HuH-7.5 (cell line): Measurements from ENCODE around the gene TSPOAP1.

Experiments used
- DNase-seq: peaks from one replicate; pipeline ENCODE4 v3.0.0; 2011; ENCODE audit warnings: low spot score

The TSPOAP1 gene

GRCh38 chr17:58275417-58275816, 53.2 kb downstream of the TSPOAP1 start:
- DNase-seq = no peak

GRCh38 chr17:58273453-58274104, 55.0 kb downstream of the TSPOAP1 start:
- no peak for DNase-seq

- no peak for DNase-seq
Observed at GRCh38 chr17:58272367-58273280, 56.0 kb downstream of the TSPOAP1 start.

GRCh38 chr17:58271216-58271931, 57.2 kb downstream of the TSPOAP1 start:
- no peak for DNase-seq

- no peak for DNase-seq
Observed at GRCh38 chr17:58270476-58271215, 57.9 kb downstream of the TSPOAP1 start.

GRCh38 chr17:58269557-58270291, 58.9 kb downstream of the TSPOAP1 start:
- no peak for DNase-seq

GRCh38 chr17:58268774-58269556, 59.6 kb downstream of the TSPOAP1 start:
- no peak for DNase-seq

GRCh38 chr17:58268326-58268725, 60.3 kb downstream of the TSPOAP1 start:
- DNase-seq = no peak

GRCh38 chr17:58267347-58268324, 61.0 kb downstream of the TSPOAP1 start:
- DNase-seq = no peak

GRCh38 chr17:58265902-58266875, 62.4 kb downstream of the TSPOAP1 start:
- DNase-seq = no peak

GRCh38 chr17:58265271-58265670, 63.3 kb downstream of the TSPOAP1 start:
- DNase-seq = no peak

- no peak for DNase-seq
Observed at GRCh38 chr17:58264407-58265103, 64.0 kb downstream of the TSPOAP1 start.

GRCh38 chr17:58263773-58264172, 64.8 kb downstream of the TSPOAP1 start:
- DNase-seq = no peak

GRCh38 chr17:58262149-58262548, 66.4 kb downstream of the TSPOAP1 start:
- DNase-seq = no peak

GRCh38 chr17:58254803-58255202, 73.8 kb downstream of the TSPOAP1 start:
- DNase-seq = no peak

GRCh38 chr17:58253082-58253481, 75.5 kb downstream of the TSPOAP1 start:
- no peak for DNase-seq

- DNase-seq = no peak
Observed at GRCh38 chr17:58252141-58252540, 76.5 kb downstream of the TSPOAP1 start.
